Kidney (tissue), 14 donors: Measurements from ENCODE around the gene EBF4. TPM values are rescaled to one million over a fixed set of nuclear protein-coding genes. Genes with fewer than 3 reads are reported as not detected.
A peak's percentile ranks its signal among the peaks of the same experiment; 100 is the strongest.

Source experiments
- DNase-seq, 5 donors: peaks; one replicate each; pipeline ENCODE4 v3.0.0-alpha.2; 2013 to 2020
- FAIRE-seq: peaks from 2 replicates; lab custom pipeline; 2012; peaks lifted over from hg19 to GRCh38; lab: Jason Lieb, UNC
- H3K27ac ChIP-seq, 2 donors: one replicate each; pipeline ENCODE4 v1.7.0; 2013; ENCODE audit warnings: low read depth in 2 of 2, low read length in 2 of 2, inconsistent platforms in 1 of 2
- H3K27me3 ChIP-seq: one replicate; pipeline ENCODE4 v1.7.1; 2013; ENCODE audit warnings: low read length, inconsistent platforms; ENCODE audit not compliant: control insufficient read depth, insufficient read depth
- H3K36me3 ChIP-seq, 3 donors: one replicate each; pipeline versions ENCODE4 v1.7.0 to v1.7.1; 2013; ENCODE audit warnings: low read length in 3 of 3, control low read depth in 1 of 3, inconsistent platforms in 1 of 3; ENCODE audit not compliant: insufficient read depth in 3 of 3, control insufficient read depth in 2 of 3
- H3K4me1 ChIP-seq, 3 donors: one replicate each; pipeline versions ENCODE4 v1.7.0 to v1.7.1; 2013; ENCODE audit warnings: low read length in 3 of 3, inconsistent platforms in 1 of 3, low read depth in 1 of 3; ENCODE audit not compliant: control insufficient read depth in 2 of 3, insufficient read depth in 2 of 3
- H3K4me3 ChIP-seq, 3 donors: one replicate each; pipeline versions ENCODE4 v1.7.0 to v1.8.1; 2013; ENCODE audit warnings: low read length in 3 of 3, control low read depth in 1 of 3, inconsistent platforms in 1 of 3
- H3K9ac ChIP-seq, 3 donors: one replicate each; pipeline versions ENCODE4 v1.7.0 to v1.7.1; 2013; ENCODE audit warnings: low read length in 3 of 3, control low read depth in 1 of 3, inconsistent platforms in 1 of 3
- H3K9me3 ChIP-seq, 3 donors: one replicate each; pipeline versions ENCODE4 v1.7.0 to v1.7.1; 2013; ENCODE audit warnings: low read length in 3 of 3, control low read depth in 1 of 3, inconsistent platforms in 1 of 3; ENCODE audit not compliant: control insufficient read depth in 2 of 3, insufficient read depth in 1 of 3
- CTCF ChIP-seq: IDR thresholded peaks from 3 replicates; pipeline ENCODE4 v1.5.1; 2012; ENCODE audit warnings: mild to moderate bottlenecking, moderate library complexity, borderline replicate concordance; ENCODE audit not compliant: insufficient read depth; ENCODE audit errors: extremely low read depth
- intact Hi-C: fragments of 100-400 bp; cut with DNase I; formaldehyde crosslinking; loops from one replicate; pipeline ENCODE4 v1.11.1; 2022
- polyA plus RNA-seq: library from polyadenylated mRNA; stranded (reverse); fragments of 350-450 nt; fragmentation: Illumina TruSeq; extraction: RNeasy Lipid Tissue Mini Kit (QIAGEN cat#74804); gene quantifications from one replicate; pipeline ENCODE4 v1.2.3, GENCODE V29; 2014; ENCODE audit warnings: low read depth, low replicate concordance; ENCODE audit not compliant: insufficient read depth
- total RNA-seq: library from RNA; stranded (reverse); fragmentation: NEBNext Ultra II Directional; extraction: Animal tissue kit (Norgen Biotek cat#: 25700); gene quantifications from one replicate; pipeline ENCODE4 v1.2.1, GENCODE V29; 2021
- donor health status: control.
- donor health status: control.
- donor health status: control.
- donor health status: control.
- donor health status: control.
- donor health status: DM: yes; HTN: yes; CAD: no.
- donor health status: Normal renal cell carcinoma (clear cell type).

The EBF4 gene
- total and polyA plus RNA-seq, 2 donors from 2014 or later: 8.8 to 10.2 TPM

- DNase-seq (peak in 2 of 5 donors; percentile 23 to 53), FAIRE-seq (no peak)
- H3K4me1 ChIP-seq: peaks cover 0 to 4% (median 0%) of the 10 kb centered on the region in 3 donors
- H3K27me3 ChIP-seq: peaks cover 18% of the 10 kb centered on the region
- no peaks in the 10 kb centered on the region for H3K9me3 ChIP-seq
- H3K9ac ChIP-seq: no peak overlapping the region
- intact Hi-C loops: no loop called here
- TF ChIP-seq CTCF: no peak
- no peaks in the 10 kb centered on the region for H3K36me3 ChIP-seq
- H3K4me3 ChIP-seq: no peak overlapping the region
- no peak overlapping the region for H3K27ac ChIP-seq
Measured at GRCh38 chr20:2749951-2750490, 57.4 kb downstream of the EBF4 start.

- Histone ChIP-seq H3K9ac (no peak overlapping the region), H3K4me1 (peaks cover 0 to 4% (median 0%) of the 10 kb centered on the region in 3 donors), H3K36me3 (no peaks in the 10 kb centered on the region), H3K4me3 (peak overlapping the region in 2 of 3 donors; percentile 12 to 29), H3K27me3 (peaks cover 18% of the 10 kb centered on the region), H3K27ac (no peak overlapping the region), H3K9me3 (no peaks in the 10 kb centered on the region)
- TF ChIP-seq CTCF: no peak
- DNase-seq (peak in 4 of 5 donors; percentile 30 to 76 (median 48)), FAIRE-seq (no peak)
- intact Hi-C loops: no loop called here
Measured at GRCh38 chr20:2750491-2751251, 58.1 kb downstream of the EBF4 start.

GRCh38 chr20:2751347-2751877 lies 58.8 kb downstream of the EBF4 start:
- no peak for FAIRE-seq
- Histone ChIP-seq H3K36me3 (no peaks in the 10 kb centered on the region), H3K4me1 (peaks cover 0 to 4% (median 0%) of the 10 kb centered on the region in 3 donors), H3K27me3 (peaks cover 18% of the 10 kb centered on the region), H3K27ac (no peak overlapping the region), H3K9me3 (no peaks in the 10 kb centered on the region), H3K4me3 (peak overlapping the region in 2 of 3 donors; percentile 12 to 29), H3K9ac (no peak overlapping the region)
- peak in 2 of 5 donors; percentile 37 to 64 for DNase-seq
- TF ChIP-seq CTCF: no peak
- intact Hi-C loops: no loop called here
